ENCODE results near the gene ZBTB7B. TPM values are rescaled to one million over a fixed set of nuclear protein-coding genes. Genes with fewer than 3 reads are reported as not detected.
A peak's percentile ranks its signal among the peaks of the same experiment; 100 is the strongest.

Gene ZBTB7B
- polyA plus RNA-seq, 2 of the 4 experiments (the other 2 are of a cell fraction), result 20.5 to 30.7 TPM

DNA sequence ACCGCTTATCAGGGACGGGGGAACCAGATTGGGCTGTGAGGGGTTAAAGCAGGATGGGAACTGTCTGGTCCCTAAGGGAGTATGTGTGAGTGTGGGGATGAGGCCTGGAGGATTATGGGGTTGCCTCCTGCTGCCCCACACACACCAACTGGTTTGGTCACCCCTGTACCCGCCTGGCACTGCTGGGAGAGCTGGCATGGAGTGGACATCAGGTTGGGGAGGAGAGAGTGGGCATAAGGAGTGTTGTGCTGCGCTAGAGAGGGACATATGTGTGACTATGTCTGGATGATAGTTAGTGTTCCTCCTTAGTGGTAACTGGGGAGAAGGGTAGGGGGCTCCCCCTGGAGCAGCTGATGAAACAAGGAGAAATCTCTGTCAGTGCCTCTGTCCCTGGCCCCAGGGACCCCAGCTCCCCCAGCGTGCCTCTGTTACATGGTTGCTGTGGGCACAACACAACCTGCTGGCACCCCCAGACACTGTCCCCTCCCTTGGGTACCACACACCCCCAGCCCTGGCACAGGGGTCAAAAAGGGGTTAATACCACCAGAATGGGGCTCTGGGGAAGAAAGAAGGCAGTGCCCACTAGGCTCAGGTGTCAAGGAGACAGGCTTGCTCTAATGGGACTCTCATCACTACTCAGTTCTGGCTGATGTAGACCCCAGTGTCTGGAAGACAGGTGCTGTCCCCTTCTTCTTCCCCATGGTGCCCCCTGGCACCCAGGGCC lies 1.9 kb downstream of the ZBTB7B start:
- TF ChIP-seq, protein P1, sequence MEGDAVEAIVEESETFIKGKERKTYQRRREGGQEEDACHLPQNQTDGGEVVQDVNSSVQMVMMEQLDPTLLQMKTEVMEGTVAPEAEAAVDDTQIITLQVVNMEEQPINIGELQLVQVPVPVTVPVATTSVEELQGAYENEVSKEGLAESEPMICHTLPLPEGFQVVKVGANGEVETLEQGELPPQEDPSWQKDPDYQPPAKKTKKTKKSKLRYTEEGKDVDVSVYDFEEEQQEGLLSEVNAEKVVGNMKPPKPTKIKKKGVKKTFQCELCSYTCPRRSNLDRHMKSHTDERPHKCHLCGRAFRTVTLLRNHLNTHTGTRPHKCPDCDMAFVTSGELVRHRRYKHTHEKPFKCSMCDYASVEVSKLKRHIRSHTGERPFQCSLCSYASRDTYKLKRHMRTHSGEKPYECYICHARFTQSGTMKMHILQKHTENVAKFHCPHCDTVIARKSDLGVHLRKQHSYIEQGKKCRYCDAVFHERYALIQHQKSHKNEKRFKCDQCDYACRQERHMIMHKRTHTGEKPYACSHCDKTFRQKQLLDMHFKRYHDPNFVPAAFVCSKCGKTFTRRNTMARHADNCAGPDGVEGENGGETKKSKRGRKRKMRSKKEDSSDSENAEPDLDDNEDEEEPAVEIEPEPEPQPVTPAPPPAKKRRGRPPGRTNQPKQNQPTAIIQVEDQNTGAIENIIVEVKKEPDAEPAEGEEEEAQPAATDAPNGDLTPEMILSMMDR (IDR thresholded peaks at IDR 0.05), result no peak
- TF ChIP-seq TFCP2L1 (CRISPR knock-in tag; IDR thresholded peaks at IDR 0.05) (no peak), HDAC2 (IDR thresholded peaks at IDR 0.05) (no peak), EHMT2 (IDR thresholded peaks at IDR 0.05; ENCODE audit: low read depth) (no peak), POLR2A (IDR thresholded peaks at IDR 0.05; ENCODE audit: low read length) (no peak), HEYL (CRISPR knock-in tag; IDR thresholded peaks at IDR 0.05) (no peak)
- TF ChIP-seq, protein P2, sequence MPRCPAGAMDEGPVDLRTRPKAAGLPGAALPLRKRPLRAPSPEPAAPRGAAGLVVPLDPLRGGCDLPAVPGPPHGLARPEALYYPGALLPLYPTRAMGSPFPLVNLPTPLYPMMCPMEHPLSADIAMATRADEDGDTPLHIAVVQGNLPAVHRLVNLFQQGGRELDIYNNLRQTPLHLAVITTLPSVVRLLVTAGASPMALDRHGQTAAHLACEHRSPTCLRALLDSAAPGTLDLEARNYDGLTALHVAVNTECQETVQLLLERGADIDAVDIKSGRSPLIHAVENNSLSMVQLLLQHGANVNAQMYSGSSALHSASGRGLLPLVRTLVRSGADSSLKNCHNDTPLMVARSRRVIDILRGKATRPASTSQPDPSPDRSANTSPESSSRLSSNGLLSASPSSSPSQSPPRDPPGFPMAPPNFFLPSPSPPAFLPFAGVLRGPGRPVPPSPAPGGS (IDR thresholded peaks at IDR 0.05), result no peak
- no peak for DNase-seq (ENCODE audit: low read depth in 1 of 2, low spot score in 1 of 2)
- no peaks in the 10 kb centered on the region for H3K9me3 ChIP-seq
- ChIA-PET POLR2A (interaction anchor here (1.3 to 3.1 kb wide), 6 partner anchors 12 to 80 kb away, joined by 3 to 14 read pairs (median 4); partner anchors contain the start of genes ADAM15 and SHC1), CTCF (no interaction called here)
- H3K4me1 ChIP-seq, result peaks cover 60% of the 10 kb centered on the region
- FAIRE-seq, result no peak
- no peak for ATAC-seq
- H3K4me3 ChIP-seq, result peak overlapping the region; percentile 80
- 9% methylated on average over 5 of the region's 5 CpGs for WGBS (ENCODE audit: missing lambda C conversion rate)
- peak overlapping the region; percentile 98 to 100 for H3K27ac ChIP-seq
- H3K4me2 ChIP-seq, result peak overlapping the region; percentile 88

- FAIRE-seq (no peak), DNase-seq (ENCODE audit: low read depth in 1 of 2, low spot score in 1 of 2) (peak in 1 of 2 experiments; percentile 79), ATAC-seq (peak in 1 of 2 experiments; percentile 1; a peak in 2 of 6 replicates)
- TF ChIP-seq EP300 (IDR thresholded peaks at IDR 0.05) (peak in 1 of 2 experiments; percentile 39; a peak in 1 of 5 replicates), EHMT2 (IDR thresholded peaks at IDR 0.05; ENCODE audit: low read depth) (no peak), JUN (IDR thresholded peaks at IDR 0.05) (peak in 1 of 2 experiments; percentile 43; a peak in 2 of 5 replicates), MAX (IDR thresholded peaks at IDR 0.05) (peak; percentile 67)
- POLR2A ChIA-PET, result interaction anchor here (0.8 to 3.1 kb wide), 4 partner anchors 11 to 80 kb away, joined by 3 to 14 read pairs (median 8); partner anchors contain the start of gene SHC1
- WGBS (ENCODE audit: missing lambda C conversion rate), result 0% methylated on average over 8 of the region's 17 CpGs
- H3K9me3 ChIP-seq, result no peaks in the 10 kb centered on the region
- H3K4me1 ChIP-seq, result peaks cover 61% of the 10 kb centered on the region
- H3K4me2 ChIP-seq, result peak overlapping the region; percentile 88
- CTCF ChIA-PET, result interaction anchor here (1.9 kb wide), 1 partner anchor 86 kb away, joined by 4 read pairs; no protein-coding TSS in a partner anchor
- H3K4me3 ChIP-seq, result peak overlapping the region; percentile 80
- H3K27ac ChIP-seq, result peak overlapping the region; percentile 98 to 100
Observed at GRCh38 chr1:155005076-155006011, 2.7 kb downstream of the ZBTB7B start.

DNA sequence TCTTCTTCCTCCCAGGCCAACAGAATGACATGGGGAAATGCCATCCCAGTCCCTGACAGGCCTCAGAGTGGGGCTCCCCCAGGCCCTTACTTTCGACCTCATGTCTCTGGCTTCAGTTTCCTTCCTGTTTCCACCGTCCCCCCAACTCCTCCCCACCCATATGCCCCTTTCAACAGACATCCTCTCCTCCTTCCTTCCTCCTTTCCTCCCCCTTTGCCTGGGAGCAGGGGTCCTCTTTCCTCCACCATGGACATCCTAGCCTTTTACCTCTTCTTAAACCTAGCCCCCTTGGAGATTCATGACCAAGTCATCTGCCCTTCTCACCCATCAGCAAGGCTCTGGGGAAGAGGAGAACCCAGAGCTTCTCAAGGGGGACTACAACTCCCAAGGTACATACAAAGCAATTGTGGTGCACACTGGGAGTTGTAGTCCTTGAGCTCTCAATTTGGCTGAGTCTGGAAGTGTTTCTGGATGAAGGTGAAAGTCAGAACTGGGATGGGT lies 4.0 kb downstream of the ZBTB7B start:
- peak overlapping the region; percentile 88 for H3K4me2 ChIP-seq
- POLR2A ChIA-PET, result interaction anchor here (1.0 kb wide), 1 partner anchor 9 kb away, joined by 3 read pairs; no protein-coding TSS in a partner anchor
- no peak overlapping the region for H3K4me3 ChIP-seq
- WGBS (ENCODE audit: missing lambda C conversion rate), result 79% methylated on average over 2 of the region's 2 CpGs
- no peak for TF ChIP-seq ZFP36 (IDR thresholded peaks at IDR 0.05; ENCODE audit: borderline replicate concordance, partially characterized antibody)
- no peak for TF ChIP-seq NR3C1 (IDR thresholded peaks at IDR 0.05)
- no peak for FAIRE-seq
- H3K27ac ChIP-seq, result peak overlapping the region; percentile 98 to 100
- no peaks in the 10 kb centered on the region for H3K9me3 ChIP-seq
- DNase-seq (ENCODE audit: low read depth in 1 of 2, low spot score in 1 of 2), result peak in 1 of 2 experiments; percentile 59
- CTCF ChIA-PET, result interaction anchor here (1.0 to 1.9 kb wide), 2 partner anchors 85 to 161 kb away, joined by 3 to 4 read pairs; no protein-coding TSS in a partner anchor
- peaks cover 74% of the 10 kb centered on the region for H3K4me1 ChIP-seq
- ATAC-seq, result no peak

All from A549 (cell line).